Gastrocnemius medialis (tissue), 4 donors: ENCODE measurements around the gene ADCY1. TPM values are rescaled to one million over a fixed set of nuclear protein-coding genes. Genes with fewer than 3 reads are reported as not detected.

Experiments
- ATAC-seq, 2 donors: fragments of 150-250 bp; one replicate each; pipeline ENCODE4 v1.9.1; 2016
- DNase-seq, 2 donors: peaks; one replicate each; pipeline ENCODE4 v3.0.0-alpha.2; 2019
- H3K27ac ChIP-seq, 4 donors: fragments of 200-600 bp; sonication (generic); 1 replicate in 1 of 4; 2 replicates in 3 of 4; pipeline ENCODE4 v1.5.1; 2016 to 2018; ENCODE audit warnings: mild to moderate bottlenecking in 2 of 4, moderate library complexity in 1 of 4
- H3K27me3 ChIP-seq, 3 donors: fragments of 200-600 bp; sonication (generic) in 2 of 3; 1 replicate in 1 of 3; 2 replicates in 2 of 3; pipeline versions ENCODE4 v1.5.1 to v1.6.0; 2016 to 2019; ENCODE audit warnings: mild to moderate bottlenecking in 1 of 3, moderate library complexity in 1 of 3
- H3K36me3 ChIP-seq, 2 donors: fragments of 200-600 bp; sonication (generic) in 1 of 2; one replicate each; pipeline ENCODE4 v1.5.1; 2017 to 2018
- H3K4me1 ChIP-seq, 2 donors: fragments of 200-600 bp; sonication (generic) in 1 of 2; one replicate each; pipeline ENCODE4 v1.5.1; 2016 to 2017; ENCODE audit warnings: mild to moderate bottlenecking in 2 of 2
- H3K4me3 ChIP-seq, 4 donors: fragments of 200-600 bp; sonication (generic) in 3 of 4; 1 replicate in 1 of 4; 2 replicates in 3 of 4; pipeline ENCODE4 v1.5.1; 2016 to 2019; ENCODE audit warnings: mild to moderate bottlenecking in 2 of 4
- H3K9me3 ChIP-seq, 3 donors: fragments of 200-600 bp; sonication (generic) in 2 of 3; 1 replicate in 1 of 3; 2 replicates in 2 of 3; pipeline ENCODE4 v1.5.1; 2016 to 2019
- POLR2A ChIP-seq, 2 donors: fragments of 450-650 bp; IDR thresholded peaks; one replicate each; pipeline ENCODE4 v1.6.1; 2017; ENCODE audit warnings: antibody characterized with exemption in 2 of 2, mild to moderate bottlenecking in 2 of 2, moderate library complexity in 2 of 2
- in situ Hi-C, 4 donors: fragments of 200-750 bp; cut with MboI; loops; one replicate each; pipeline versions ENCODE4 v1.15.0 to v1.8.0; 2017; ENCODE audit warnings: low sequenced_read_pairs in 4 of 4
- intact Hi-C: fragments of 100-400 bp; cut with DNase I; formaldehyde crosslinking; loops from one replicate; pipeline ENCODE4 v1.15.1; 2023; ENCODE audit warnings: low total_unique reads
- total RNA-seq, 4 donors: library from RNA; depleted of rRNA; stranded (reverse); fragments of >200 nt; gene quantifications; one replicate each; pipeline versions ENCODE4 v1.1.0 to v1.2.3, GENCODE V29; 2016
- TF ChIP-seq, protein P1 (sequence below), 5 experiments: fragments of 450-650 bp in 3 of 5; fragments of 200-600 bp in 2 of 5; sonication (generic) in 2 of 5; IDR thresholded peaks in 4 of 5; conservative IDR thresholded peaks in 1 of 5; 1 replicate in 4 of 5; 2 replicates in 1 of 5; pipeline ENCODE4 v1.5.1; 2016 to 2019; ENCODE audit warnings: antibody characterized with exemption in 5 of 5, mild to moderate bottlenecking in 3 of 5, moderate library complexity in 3 of 5

ADCY1 gene
- total RNA-seq, 4 donors from 2014 or later, result 0.42 to 3.5 (median 1.4) TPM

DNA sequence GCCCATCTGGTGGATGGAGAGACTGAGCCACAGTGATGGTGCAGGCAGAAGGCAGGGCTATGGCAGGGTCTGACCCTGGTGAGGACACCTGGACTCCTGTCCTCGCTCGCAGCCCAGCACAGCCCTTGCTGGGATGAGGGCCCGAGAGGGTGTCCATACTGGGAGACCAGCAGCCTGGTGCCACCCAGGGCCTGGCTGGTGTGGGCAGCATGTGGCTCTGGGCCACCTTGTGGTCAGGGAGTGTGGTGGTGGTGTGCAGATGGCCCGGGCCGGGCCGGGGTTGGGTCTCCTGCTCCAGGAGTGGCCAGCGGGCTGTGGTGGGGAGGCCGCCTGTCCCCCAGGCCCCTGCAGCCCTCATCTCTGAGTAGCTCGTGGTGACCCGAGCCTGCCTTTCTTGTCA lies 14.9 kb downstream of the ADCY1 start:
- Histone ChIP-seq H3K27ac (no peak overlapping the region), H3K9me3 (no peaks in the 10 kb centered on the region), H3K4me3 (no peak overlapping the region), H3K27me3 (no peaks in the 10 kb centered on the region), H3K4me1 (no peaks in the 10 kb centered on the region), H3K36me3 (no peaks in the 10 kb centered on the region)
- no peak for DNase-seq
- in situ Hi-C loops (no loop called here), intact Hi-C loops (no loop called here)
- TF ChIP-seq, protein P1, sequence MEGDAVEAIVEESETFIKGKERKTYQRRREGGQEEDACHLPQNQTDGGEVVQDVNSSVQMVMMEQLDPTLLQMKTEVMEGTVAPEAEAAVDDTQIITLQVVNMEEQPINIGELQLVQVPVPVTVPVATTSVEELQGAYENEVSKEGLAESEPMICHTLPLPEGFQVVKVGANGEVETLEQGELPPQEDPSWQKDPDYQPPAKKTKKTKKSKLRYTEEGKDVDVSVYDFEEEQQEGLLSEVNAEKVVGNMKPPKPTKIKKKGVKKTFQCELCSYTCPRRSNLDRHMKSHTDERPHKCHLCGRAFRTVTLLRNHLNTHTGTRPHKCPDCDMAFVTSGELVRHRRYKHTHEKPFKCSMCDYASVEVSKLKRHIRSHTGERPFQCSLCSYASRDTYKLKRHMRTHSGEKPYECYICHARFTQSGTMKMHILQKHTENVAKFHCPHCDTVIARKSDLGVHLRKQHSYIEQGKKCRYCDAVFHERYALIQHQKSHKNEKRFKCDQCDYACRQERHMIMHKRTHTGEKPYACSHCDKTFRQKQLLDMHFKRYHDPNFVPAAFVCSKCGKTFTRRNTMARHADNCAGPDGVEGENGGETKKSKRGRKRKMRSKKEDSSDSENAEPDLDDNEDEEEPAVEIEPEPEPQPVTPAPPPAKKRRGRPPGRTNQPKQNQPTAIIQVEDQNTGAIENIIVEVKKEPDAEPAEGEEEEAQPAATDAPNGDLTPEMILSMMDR (IDR thresholded peaks at IDR 0.05 in 4 of 5, conservative IDR thresholded peaks at IDR 0.05 in 1 of 5), result no peak
- no peak for TF ChIP-seq POLR2A (IDR thresholded peaks at IDR 0.05)
- no peak for ATAC-seq

DNA sequence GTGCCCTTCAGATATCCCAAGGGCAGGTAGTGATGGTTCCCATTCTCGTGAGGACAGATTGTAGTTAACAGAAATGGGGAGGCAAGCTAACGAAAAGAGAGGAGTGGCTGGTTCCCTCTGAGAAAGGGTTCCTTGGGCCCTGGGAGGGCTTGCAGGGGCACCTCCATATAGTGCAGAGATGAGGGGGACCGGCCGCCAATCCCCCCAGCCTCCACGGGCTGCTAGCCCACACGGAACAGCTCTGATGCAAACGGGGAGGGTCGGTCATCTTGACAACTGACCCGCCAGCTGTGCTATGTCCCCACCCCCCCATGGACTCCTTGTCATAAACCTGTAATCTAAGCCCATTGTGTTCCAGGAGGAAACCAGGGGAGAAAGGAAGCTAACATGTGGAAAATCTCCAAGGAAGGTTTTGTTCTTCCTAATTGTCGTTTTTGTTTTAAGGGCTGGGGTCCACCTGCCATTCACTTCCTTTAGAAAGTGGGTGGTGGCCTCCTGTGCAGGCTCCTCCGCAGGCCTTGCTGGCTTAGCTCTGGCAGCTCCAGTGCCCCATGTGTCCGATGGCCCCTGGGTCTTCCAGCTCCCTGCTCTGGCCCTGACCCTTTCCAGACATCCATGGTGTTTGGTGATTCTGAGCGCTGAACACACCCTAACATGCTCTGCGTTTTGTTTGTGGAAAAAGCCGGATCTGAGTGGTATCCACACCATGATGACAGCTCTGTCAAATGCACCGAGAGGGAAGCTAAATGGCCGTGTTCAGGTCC lies 15.9 kb downstream of the ADCY1 start:
- DNase-seq (no peak), ATAC-seq (no peak)
- H3K36me3 ChIP-seq, result no peaks in the 10 kb centered on the region
- TF ChIP-seq, protein P1 (IDR thresholded peaks at IDR 0.05 in 4 of 5, conservative IDR thresholded peaks at IDR 0.05 in 1 of 5), result no peak
- no peak for TF ChIP-seq POLR2A (IDR thresholded peaks at IDR 0.05)
- in situ Hi-C loops (no loop called here), intact Hi-C loops (no loop called here)
- H3K27ac ChIP-seq, result no peak overlapping the region
- H3K4me1 ChIP-seq, result no peaks in the 10 kb centered on the region
- no peak overlapping the region for H3K4me3 ChIP-seq
- H3K9me3 ChIP-seq, result no peaks in the 10 kb centered on the region
- H3K27me3 ChIP-seq, result no peaks in the 10 kb centered on the region

DNA sequence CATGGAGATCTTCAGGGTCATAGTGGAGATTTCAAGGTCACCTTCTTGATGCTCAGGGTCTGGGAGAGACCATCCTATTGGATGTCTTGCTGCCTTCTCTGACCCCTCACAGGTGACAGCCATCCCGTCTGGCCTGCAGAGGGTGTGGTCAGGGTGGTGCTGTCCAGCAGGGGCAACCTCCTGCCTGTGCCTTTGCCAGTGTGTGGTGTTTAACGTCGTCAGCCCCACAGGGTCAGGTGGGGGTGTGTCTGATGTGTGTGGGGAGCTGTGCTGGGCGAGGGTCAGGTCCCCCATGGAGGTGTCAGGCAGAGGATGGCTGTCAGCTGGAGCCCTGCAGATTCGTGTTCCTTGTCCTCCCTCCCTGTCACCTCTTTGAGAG lies 16.5 kb downstream of the ADCY1 start:
- H3K4me3 ChIP-seq, result no peak overlapping the region
- H3K36me3 ChIP-seq, result no peaks in the 10 kb centered on the region
- TF ChIP-seq POLR2A (IDR thresholded peaks at IDR 0.05), result no peak
- TF ChIP-seq, protein P1 (IDR thresholded peaks at IDR 0.05 in 4 of 5, conservative IDR thresholded peaks at IDR 0.05 in 1 of 5), result no peak
- no peaks in the 10 kb centered on the region for H3K9me3 ChIP-seq
- no peaks in the 10 kb centered on the region for H3K4me1 ChIP-seq
- intact Hi-C loops, result no loop called here
- H3K27ac ChIP-seq, result no peak overlapping the region
- DNase-seq (no peak), ATAC-seq (no peak)
- H3K27me3 ChIP-seq, result no peaks in the 10 kb centered on the region
- in situ Hi-C loops, result no loop called here

- in situ Hi-C loops (no loop called here), intact Hi-C loops (no loop called here)
- H3K4me3 ChIP-seq, result no peak overlapping the region
- ATAC-seq (no peak), DNase-seq (no peak)
- TF ChIP-seq POLR2A (IDR thresholded peaks at IDR 0.05), result no peak
- TF ChIP-seq, protein P1 (IDR thresholded peaks at IDR 0.05 in 4 of 5, conservative IDR thresholded peaks at IDR 0.05 in 1 of 5), result no peak
- no peaks in the 10 kb centered on the region for H3K4me1 ChIP-seq
- no peaks in the 10 kb centered on the region for H3K9me3 ChIP-seq
- H3K27ac ChIP-seq, result no peak overlapping the region
- no peaks in the 10 kb centered on the region for H3K36me3 ChIP-seq
- no peaks in the 10 kb centered on the region for H3K27me3 ChIP-seq
Observed at GRCh38 chr7:45591101-45591906, 17.1 kb downstream of the ADCY1 start.
